Natural killer cell (primary cell): Measurements from ENCODE around the gene TK1. TPM values are rescaled to one million over a fixed set of nuclear protein-coding genes. Genes with fewer than 3 reads are reported as not detected.

Experiments used
- ATAC-seq, 3 donors: fragments of 150-1000 bp in 2 of 3; fragments of 200-7000 bp in 1 of 3; cut with Tn5 transposase; 1 replicate in 1 of 3; 2 replicates in 2 of 3; pipeline ENCODE4 v1.10.0; 2021; ENCODE audit warnings: mild to moderate bottlenecking in 2 of 3, moderate library complexity in 2 of 3
- DNase-seq, 2 donors: peaks; one replicate each; pipeline versions ENCODE4 v3.0.0 to v3.0.0-alpha.2; 2013 to 2021; ENCODE audit warnings: mixed read lengths in 1 of 2
- H3K27ac ChIP-seq: one replicate; pipeline ENCODE4 v1.5.1; 2013; ENCODE audit warnings: mild to moderate bottlenecking, low read length
- H3K27me3 ChIP-seq: one replicate; pipeline ENCODE4 v1.6.1; 2013; ENCODE audit warnings: low read length; ENCODE audit not compliant: control insufficient read depth, insufficient read depth
- H3K36me3 ChIP-seq: one replicate; pipeline ENCODE4 v1.6.1; 2013; ENCODE audit warnings: low read length; ENCODE audit not compliant: control insufficient read depth, insufficient read depth
- H3K4me1 ChIP-seq: one replicate; pipeline ENCODE4 v1.6.1; 2013; ENCODE audit warnings: low read length; ENCODE audit not compliant: control insufficient read depth, insufficient read depth
- H3K4me3 ChIP-seq: one replicate; pipeline ENCODE4 v1.5.1; 2013; ENCODE audit warnings: low read length
- H3K9me3 ChIP-seq: one replicate; pipeline ENCODE4 v1.6.1; 2013; ENCODE audit warnings: low read length; ENCODE audit not compliant: control insufficient read depth, insufficient read depth
- H3K27ac Mint-ChIP-seq, 2 donors: one replicate each; pipeline ENCODE4 v1.8.0; 2022; ENCODE audit warnings: mild to moderate bottlenecking in 2 of 2, mixed read lengths in 2 of 2, moderate library complexity in 1 of 2
- H3K27me3 Mint-ChIP-seq, 2 donors: one replicate each; pipeline ENCODE4 v1.8.0; 2022; ENCODE audit warnings: low read depth in 2 of 2, mixed read lengths in 2 of 2
- H3K36me3 Mint-ChIP-seq: one replicate; pipeline ENCODE4 v1.8.0; 2022; ENCODE audit warnings: mixed read lengths
- H3K4me1 Mint-ChIP-seq, 2 donors: one replicate each; pipeline ENCODE4 v1.8.0; 2022; ENCODE audit warnings: mixed read lengths in 2 of 2
- H3K4me3 Mint-ChIP-seq: one replicate; pipeline ENCODE4 v1.8.0; 2022; ENCODE audit warnings: mild to moderate bottlenecking, moderate library complexity, mixed read lengths
- H3K9me3 Mint-ChIP-seq, 2 donors: one replicate each; pipeline ENCODE4 v1.8.0; 2022; ENCODE audit warnings: mixed read lengths in 2 of 2
- CTCF ChIP-seq: fragments of 200-600 bp; IDR thresholded peaks from one replicate; pipeline ENCODE4 v1.8.0; 2022; ENCODE audit warnings: antibody characterized with exemption
- WGBS: methylation state at CpG from one replicate; pipeline ENCODE4 v1.1.7; 2013; ENCODE audit warnings: missing lambda C conversion rate; ENCODE audit not compliant: insufficient coverage; 5-methylcytosine and 5-hydroxymethylcytosine counted together
- intact Hi-C: fragments of 100-400 bp; cut with micrococcal nuclease; formaldehyde crosslinking; loops from one replicate; pipeline ENCODE4 v1.14.2; 2022
- total RNA-seq, 4 donors: library from RNA; stranded (reverse); fragments of 120-200 nt in 1 of 4; gene quantifications; one replicate each; pipeline versions ENCODE4 v1.2.3 to v1.2.4, GENCODE V29; 2013 to 2022

The TK1 gene
- total RNA-seq, 3 donors from 2014 or later (not counting 1 experiment from before 2014, with no cell fraction given) = 2.1 to 5.1 (median 3.9) TPM

- 95% methylated on average over 28 of the region's 28 CpGs for WGBS
- Histone ChIP-seq H3K27me3 (no peaks in the 10 kb centered on the region), H3K9me3 (no peaks in the 10 kb centered on the region), H3K27ac (peak overlapping the region; percentile 66), H3K36me3 (peaks cover 10% of the 10 kb centered on the region), H3K4me1 (peaks cover 70% of the 10 kb centered on the region), H3K4me3 (no peak overlapping the region)
- ATAC-seq (no peak), DNase-seq (no peak)
- Mint-ChIP-seq H3K36me3 (no peaks in the 10 kb centered on the region), H3K4me3 (no peak overlapping the region), H3K9me3 (no peaks in the 10 kb centered on the region), H3K4me1 (peaks cover 21 to 36% of the 10 kb centered on the region in 2 donors), H3K27me3 (no peaks in the 10 kb centered on the region), H3K27ac (no peak overlapping the region)
- no peak for TF ChIP-seq CTCF
- intact Hi-C loops = no loop called here
Measured at GRCh38 chr17:78174870-78175642, 11.8 kb downstream of the TK1 start.

GRCh38 chr17:78174346-78174869 is 12.4 kb downstream of the TK1 start:
- no peak for TF ChIP-seq CTCF
- peak overlapping the region; percentile 66 for H3K27ac ChIP-seq
- no peaks in the 10 kb centered on the region for H3K36me3 Mint-ChIP-seq
- H3K27me3 Mint-ChIP-seq = no peaks in the 10 kb centered on the region
- H3K4me1 Mint-ChIP-seq = peaks cover 20 to 37% of the 10 kb centered on the region in 2 donors
- H3K27ac Mint-ChIP-seq = no peak overlapping the region
- H3K4me1 ChIP-seq = peaks cover 70% of the 10 kb centered on the region
- no peak overlapping the region for H3K4me3 Mint-ChIP-seq
- no peaks in the 10 kb centered on the region for H3K9me3 Mint-ChIP-seq
- WGBS = 81% methylated on average over 15 of the region's 15 CpGs
- intact Hi-C loops = no loop called here
- ATAC-seq = no peak
- no peak overlapping the region for H3K4me3 ChIP-seq
- H3K9me3 ChIP-seq = no peaks in the 10 kb centered on the region
- no peaks in the 10 kb centered on the region for H3K27me3 ChIP-seq
- DNase-seq = no peak
- H3K36me3 ChIP-seq = peaks cover 10% of the 10 kb centered on the region

GRCh38 chr17:78173097-78173715 is 13.6 kb downstream of the TK1 start:
- Histone ChIP-seq H3K36me3 (peaks cover 10% of the 10 kb centered on the region), H3K4me3 (no peak overlapping the region), H3K4me1 (peaks cover 75% of the 10 kb centered on the region), H3K27me3 (no peaks in the 10 kb centered on the region), H3K9me3 (no peaks in the 10 kb centered on the region), H3K27ac (peak overlapping the region; percentile 66)
- Mint-ChIP-seq H3K27me3 (no peaks in the 10 kb centered on the region), H3K4me1 (peaks cover 20 to 38% of the 10 kb centered on the region in 2 donors), H3K9me3 (no peaks in the 10 kb centered on the region), H3K27ac (peak overlapping the region; percentile 56 to 60), H3K36me3 (no peaks in the 10 kb centered on the region), H3K4me3 (no peak overlapping the region)
- 74% methylated on average over 11 of the region's 11 CpGs for WGBS
- DNase-seq (peak in 1 of 2 donors; percentile 55), ATAC-seq (no peak)
- no peak for TF ChIP-seq CTCF
- intact Hi-C loops = no loop called here
